Lung (tissue), 12 donors: ENCODE results near the gene MAGI3. TPM values are rescaled to one million over a fixed set of nuclear protein-coding genes. Genes with fewer than 3 reads are reported as not detected.

Experiments
- ATAC-seq: fragments of 200-7000 bp; cut with Tn5 transposase; one replicate; pipeline ENCODE4 v1.9.1; 2020; ENCODE audit warnings: moderate number of reproducible peaks; ENCODE audit not compliant: insufficient read depth, low FRiP score
- DNase-seq, 3 donors: peaks; one replicate each; pipeline ENCODE4 v3.0.0-alpha.2; 2013 to 2017
- H3K27ac ChIP-seq, 2 donors: one replicate each; pipeline ENCODE4 v1.5.1; 2013; ENCODE audit warnings: mild to moderate bottlenecking in 2 of 2, moderate library complexity in 2 of 2, control low read depth in 1 of 2, inconsistent platforms in 1 of 2, low read depth in 1 of 2, low read length in 1 of 2
- H3K27me3 ChIP-seq, 3 donors: one replicate each; pipeline ENCODE4 v1.5.1; 2013; ENCODE audit warnings: low read length in 2 of 3; ENCODE audit not compliant: control insufficient read depth in 3 of 3, insufficient read depth in 3 of 3
- H3K36me3 ChIP-seq, 4 donors: one replicate each; pipeline ENCODE4 v1.5.1; 2013; ENCODE audit warnings: low read length in 4 of 4, mild to moderate bottlenecking in 1 of 4, moderate library complexity in 1 of 4; ENCODE audit not compliant: control insufficient read depth in 4 of 4, insufficient read depth in 4 of 4
- H3K4me1 ChIP-seq, 5 donors: one replicate each; pipeline ENCODE4 v1.5.1; 2013; ENCODE audit warnings: low read length in 5 of 5, mild to moderate bottlenecking in 2 of 5, moderate library complexity in 1 of 5; ENCODE audit not compliant: control insufficient read depth in 5 of 5, insufficient read depth in 5 of 5
- H3K4me3 ChIP-seq: one replicate; pipeline ENCODE4 v1.5.1; 2013; ENCODE audit warnings: mild to moderate bottlenecking, control low read depth, moderate library complexity
- H3K9ac ChIP-seq, 2 donors: one replicate each; pipeline ENCODE4 v1.5.1; 2013; ENCODE audit warnings: low read length in 2 of 2, control low read depth in 1 of 2; ENCODE audit not compliant: insufficient read depth in 1 of 2
- H3K9me3 ChIP-seq, 4 donors: one replicate each; pipeline ENCODE4 v1.5.1; 2013; ENCODE audit warnings: low read length in 3 of 4, mild to moderate bottlenecking in 1 of 4, moderate library complexity in 1 of 4; ENCODE audit not compliant: control insufficient read depth in 4 of 4, insufficient read depth in 3 of 4
- WGBS, 2 donors: extraction: QIAGEN DNeasy Blood & Tissue Kit; methylation state at CpG; one replicate each; pipeline ENCODE4 v1.1.7; 2013; 5-methylcytosine and 5-hydroxymethylcytosine counted together
- polyA plus RNA-seq, 2 donors: library from polyadenylated mRNA; stranded (reverse); fragments of 200-250 nt; gene quantifications; one replicate each; pipeline ENCODE4 v1.2.1, GENCODE V29; 2013
- total RNA-seq, 2 donors: library from RNA; depleted of rRNA in 1 of 2; stranded (reverse); fragments of >200 nt in 1 of 2; gene quantifications; one replicate each; pipeline ENCODE4 v1.2.1, GENCODE V29; 2014 to 2021
- TF ChIP-seq, protein P1 (sequence below): IDR thresholded peaks from 2 replicates; pipeline ENCODE4 v1.5.1; 2012; ENCODE audit warnings: mild to moderate bottlenecking; ENCODE audit errors: control extremely low read depth, extremely low read depth
- donor health status: control.
- donor health status: control.
- donor health status: Bipolar disorder and iron deficiency.
- donor health status: healthy.
- donor health status: DM: yes; HTN: yes; CAD: no.

Gene MAGI3
- total and polyA plus RNA-seq, 4 donors, result 7.5 to 137 (median 35.5) TPM

DNA sequence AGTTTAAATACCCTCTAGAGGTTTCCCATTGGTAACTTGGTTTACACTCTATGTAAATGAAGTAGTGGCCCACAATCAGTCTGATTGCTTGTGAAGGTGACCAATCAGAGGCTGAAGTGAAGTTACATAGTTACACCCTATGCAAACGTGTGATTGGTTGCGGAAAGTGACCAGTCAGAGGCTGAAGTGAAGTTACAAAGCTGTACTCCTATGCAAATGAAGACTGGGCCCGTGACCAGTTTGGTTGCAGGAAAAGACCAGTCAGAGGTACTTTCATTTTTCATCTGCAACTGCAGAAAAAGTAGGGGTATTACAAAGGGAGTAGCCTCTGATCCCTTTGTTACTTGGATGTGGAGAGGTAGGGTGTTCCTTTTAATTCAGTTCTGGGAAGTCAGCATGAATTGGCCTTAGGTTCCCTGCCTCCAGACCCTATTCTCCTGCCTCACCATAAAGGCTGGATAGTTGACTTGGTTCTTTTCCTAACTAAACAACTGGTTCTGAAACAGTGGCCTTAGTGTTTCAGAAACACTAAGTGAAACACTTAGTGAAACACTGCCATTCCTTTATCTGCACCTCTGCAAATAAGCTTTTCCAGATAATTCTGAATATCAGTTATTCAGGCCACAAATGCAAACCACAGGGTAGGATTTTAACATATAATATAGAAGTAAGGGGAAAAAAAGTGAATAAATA lies 39.3 kb downstream of the MAGI3 start:
- no peak for DNase-seq
- WGBS, 2 donors, result 80 to 91% methylated on average over 3 of the region's 3 CpGs
- Histone ChIP-seq H3K9me3 (peaks cover 0 to 4% (median 0%) of the 10 kb centered on the region in 4 donors), H3K27ac (no peak overlapping the region), H3K9ac (no peak overlapping the region), H3K27me3 (no peaks in the 10 kb centered on the region), H3K36me3 (no peaks in the 10 kb centered on the region), H3K4me1 (peaks cover 0 to 7% (median 2%) of the 10 kb centered on the region in 5 donors), H3K4me3 (no peak overlapping the region)
- TF ChIP-seq, protein P1, sequence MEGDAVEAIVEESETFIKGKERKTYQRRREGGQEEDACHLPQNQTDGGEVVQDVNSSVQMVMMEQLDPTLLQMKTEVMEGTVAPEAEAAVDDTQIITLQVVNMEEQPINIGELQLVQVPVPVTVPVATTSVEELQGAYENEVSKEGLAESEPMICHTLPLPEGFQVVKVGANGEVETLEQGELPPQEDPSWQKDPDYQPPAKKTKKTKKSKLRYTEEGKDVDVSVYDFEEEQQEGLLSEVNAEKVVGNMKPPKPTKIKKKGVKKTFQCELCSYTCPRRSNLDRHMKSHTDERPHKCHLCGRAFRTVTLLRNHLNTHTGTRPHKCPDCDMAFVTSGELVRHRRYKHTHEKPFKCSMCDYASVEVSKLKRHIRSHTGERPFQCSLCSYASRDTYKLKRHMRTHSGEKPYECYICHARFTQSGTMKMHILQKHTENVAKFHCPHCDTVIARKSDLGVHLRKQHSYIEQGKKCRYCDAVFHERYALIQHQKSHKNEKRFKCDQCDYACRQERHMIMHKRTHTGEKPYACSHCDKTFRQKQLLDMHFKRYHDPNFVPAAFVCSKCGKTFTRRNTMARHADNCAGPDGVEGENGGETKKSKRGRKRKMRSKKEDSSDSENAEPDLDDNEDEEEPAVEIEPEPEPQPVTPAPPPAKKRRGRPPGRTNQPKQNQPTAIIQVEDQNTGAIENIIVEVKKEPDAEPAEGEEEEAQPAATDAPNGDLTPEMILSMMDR, result no peak
- ATAC-seq, result no peak

DNA sequence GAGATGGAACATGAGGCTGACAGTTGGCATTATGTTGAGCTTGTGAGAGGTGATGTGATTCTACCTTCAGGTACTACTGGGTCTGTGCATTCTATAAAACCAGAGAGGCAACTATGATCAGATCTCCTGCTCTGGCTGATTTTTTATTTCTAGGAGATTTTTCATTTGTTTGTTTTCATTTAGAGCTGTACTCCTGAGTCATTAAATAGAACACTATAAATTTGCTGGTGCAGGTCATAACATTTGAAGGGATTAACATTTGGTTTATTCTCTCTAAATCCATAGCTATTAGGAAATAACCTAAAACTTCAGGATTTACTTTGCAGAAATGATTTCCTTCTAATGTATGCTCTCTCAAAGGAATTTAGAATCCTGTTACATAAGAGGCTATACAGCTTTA lies 42.9 kb downstream of the MAGI3 start:
- Histone ChIP-seq H3K27me3 (no peaks in the 10 kb centered on the region), H3K27ac (no peak overlapping the region), H3K9ac (no peak overlapping the region), H3K4me3 (no peak overlapping the region), H3K4me1 (peaks cover 0 to 13% (median 2%) of the 10 kb centered on the region in 5 donors), H3K36me3 (no peaks in the 10 kb centered on the region), H3K9me3 (no peaks in the 10 kb centered on the region)
- no peak for DNase-seq
- TF ChIP-seq, protein P1, result no peak
- ATAC-seq, result no peak

DNA sequence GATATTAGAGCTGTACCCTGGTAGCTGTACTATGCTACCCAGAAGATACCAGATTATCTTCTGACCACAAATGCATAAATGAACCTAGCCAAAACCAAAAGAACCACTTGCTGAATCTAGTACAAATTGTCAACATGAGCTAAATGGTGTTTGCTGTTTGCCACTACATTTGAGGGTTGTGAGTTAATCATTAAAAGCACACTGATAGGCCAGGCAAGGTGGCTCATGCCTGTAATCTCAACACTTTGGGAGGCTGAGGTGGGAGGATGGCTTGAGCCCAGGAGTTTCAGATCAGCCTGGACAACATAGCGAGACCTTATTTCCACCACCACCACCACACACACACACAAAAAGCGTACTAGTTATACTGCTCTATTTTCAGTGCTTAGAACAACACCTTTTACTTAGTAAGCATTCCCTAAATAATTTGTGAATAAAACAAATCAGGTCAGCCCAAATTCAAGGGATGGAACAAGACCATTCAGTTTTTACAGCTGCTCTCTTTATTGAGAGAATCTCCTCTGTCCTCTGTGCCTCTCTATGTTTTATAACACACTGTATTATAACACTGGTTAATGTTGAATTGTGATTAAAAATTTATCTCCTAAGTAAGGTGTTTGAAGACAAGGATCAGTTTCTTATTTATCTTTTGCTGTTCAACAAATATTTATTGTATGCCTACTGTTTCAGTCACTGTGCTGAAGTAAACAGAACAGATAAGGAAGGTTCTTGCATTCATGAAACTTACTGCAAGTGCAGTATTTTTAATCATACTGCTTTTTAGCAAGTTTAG lies 44.0 kb downstream of the MAGI3 start:
- H3K4me1 ChIP-seq, result peaks cover 0 to 13% (median 3%) of the 10 kb centered on the region in 5 donors
- H3K9ac ChIP-seq, result no peak overlapping the region
- no peak overlapping the region for H3K27ac ChIP-seq
- H3K36me3 ChIP-seq, result no peaks in the 10 kb centered on the region
- 90% methylated on average over 2 of the region's 2 CpGs for WGBS, 2 donors
- no peaks in the 10 kb centered on the region for H3K9me3 ChIP-seq
- no peak overlapping the region for H3K4me3 ChIP-seq
- ATAC-seq, result no peak
- H3K27me3 ChIP-seq, result no peaks in the 10 kb centered on the region
- TF ChIP-seq, protein P1, result no peak
- DNase-seq, result peak in 1 of 3 donors; percentile 22
